Adipocyte (in vitro differentiated cells): ENCODE results near the gene OSBPL5.

Source experiments
- DNase-seq: peaks from one replicate; pipeline ENCODE4 v3.0.0-alpha.2; 2015; ENCODE audit warnings: low read depth
- H3K27me3 ChIP-seq: replicated peaks from 2 replicates; pipeline ENCODE4 v1.7.0; 2013; ENCODE audit warnings: mild to moderate bottlenecking, low read length, moderate library complexity; ENCODE audit not compliant: control insufficient read depth, insufficient read depth
- H3K36me3 ChIP-seq: 2 replicates; pipeline ENCODE4 v1.7.0; 2013; ENCODE audit warnings: low read length, mild to moderate bottlenecking, moderate library complexity; ENCODE audit not compliant: control insufficient read depth, insufficient read depth, severe bottlenecking
- H3K4me1 ChIP-seq: 2 replicates; pipeline ENCODE4 v1.7.0; 2013; ENCODE audit warnings: mild to moderate bottlenecking, low read length, moderate library complexity; ENCODE audit not compliant: control insufficient read depth, insufficient read depth
- H3K4me3 ChIP-seq: 2 replicates; pipeline ENCODE4 v1.7.0; 2013; ENCODE audit warnings: mild to moderate bottlenecking, low read length, moderate library complexity
- H3K9ac ChIP-seq: 2 replicates; pipeline ENCODE4 v1.7.0; 2013; ENCODE audit warnings: mild to moderate bottlenecking, low read length, moderate library complexity
- H3K9me3 ChIP-seq: 2 replicates; pipeline ENCODE4 v1.7.0; 2013; ENCODE audit warnings: mild to moderate bottlenecking, low read length, moderate library complexity; ENCODE audit not compliant: control insufficient read depth

The OSBPL5 gene

DNA sequence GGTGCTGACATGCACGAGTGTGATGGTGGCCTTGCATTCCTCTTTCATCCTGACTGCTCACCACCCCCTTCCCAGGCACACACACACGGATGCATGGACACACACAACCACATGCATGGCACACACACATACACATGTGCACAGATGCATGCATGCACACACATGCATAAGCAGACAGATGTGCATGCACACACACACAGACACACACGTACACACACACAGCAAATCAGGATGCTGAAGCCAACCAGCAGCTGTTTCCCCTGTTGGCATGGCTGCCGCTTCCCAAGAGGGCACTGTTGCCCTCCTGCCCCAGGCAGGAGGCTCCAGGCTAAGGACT is 15.3 kb downstream of the OSBPL5 start:
- Histone ChIP-seq H3K27me3 (no peaks in the 10 kb centered on the region), H3K4me3 (no peak overlapping the region), H3K9me3 (no peaks in the 10 kb centered on the region), H3K4me1 (peaks cover 54% of the 10 kb centered on the region), H3K36me3 (peaks cover 8% of the 10 kb centered on the region), H3K9ac (no peak overlapping the region)
- no peak for DNase-seq

DNA sequence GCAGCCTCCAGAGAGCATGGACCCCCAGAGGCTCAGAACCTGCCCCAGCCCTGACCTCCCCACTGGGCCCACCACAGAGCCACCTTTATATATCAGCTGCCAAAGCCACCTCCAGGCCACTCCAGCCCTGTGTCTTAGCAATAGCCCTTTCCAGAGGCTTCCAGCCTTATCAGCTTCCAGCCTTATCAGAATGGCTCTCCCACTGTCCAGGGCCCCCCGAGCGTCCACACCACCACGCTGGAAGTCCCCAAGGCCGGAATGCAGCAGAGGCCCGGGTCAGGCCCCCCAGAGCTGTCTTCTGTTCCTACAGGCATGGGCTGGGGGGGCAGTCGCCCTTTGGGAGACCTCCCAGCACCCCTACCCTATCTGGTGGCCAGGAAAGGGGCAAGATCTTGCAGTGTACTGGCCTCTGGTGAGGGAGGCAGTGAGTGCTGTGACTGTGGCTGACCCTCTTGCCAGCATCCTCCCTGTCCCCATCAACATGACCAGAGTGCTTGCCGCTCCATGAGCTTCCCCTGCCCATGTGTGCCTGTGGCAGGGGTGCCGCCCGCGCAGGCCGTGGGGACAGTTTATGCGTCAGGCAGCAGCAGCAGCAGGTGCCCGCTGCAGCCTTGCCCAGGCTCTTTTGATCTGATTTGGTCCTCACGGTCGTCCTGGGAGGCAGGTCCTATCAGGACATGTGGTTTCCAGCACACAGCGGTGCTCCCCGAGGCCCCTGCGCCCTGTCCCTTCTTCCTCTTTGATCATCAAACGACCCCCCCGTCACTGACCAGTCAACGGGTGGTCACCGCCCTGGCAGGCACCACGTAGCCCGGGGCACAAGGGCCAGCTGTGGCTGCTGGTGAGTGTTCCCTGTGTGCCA is 15.9 kb downstream of the OSBPL5 start:
- H3K27me3 ChIP-seq, result no peaks in the 10 kb centered on the region
- H3K9ac ChIP-seq, result no peak overlapping the region
- peaks cover 49% of the 10 kb centered on the region for H3K4me1 ChIP-seq
- H3K4me3 ChIP-seq, result no peak overlapping the region
- no peaks in the 10 kb centered on the region for H3K9me3 ChIP-seq
- peaks cover 8% of the 10 kb centered on the region for H3K36me3 ChIP-seq
- DNase-seq, result no peak

DNA sequence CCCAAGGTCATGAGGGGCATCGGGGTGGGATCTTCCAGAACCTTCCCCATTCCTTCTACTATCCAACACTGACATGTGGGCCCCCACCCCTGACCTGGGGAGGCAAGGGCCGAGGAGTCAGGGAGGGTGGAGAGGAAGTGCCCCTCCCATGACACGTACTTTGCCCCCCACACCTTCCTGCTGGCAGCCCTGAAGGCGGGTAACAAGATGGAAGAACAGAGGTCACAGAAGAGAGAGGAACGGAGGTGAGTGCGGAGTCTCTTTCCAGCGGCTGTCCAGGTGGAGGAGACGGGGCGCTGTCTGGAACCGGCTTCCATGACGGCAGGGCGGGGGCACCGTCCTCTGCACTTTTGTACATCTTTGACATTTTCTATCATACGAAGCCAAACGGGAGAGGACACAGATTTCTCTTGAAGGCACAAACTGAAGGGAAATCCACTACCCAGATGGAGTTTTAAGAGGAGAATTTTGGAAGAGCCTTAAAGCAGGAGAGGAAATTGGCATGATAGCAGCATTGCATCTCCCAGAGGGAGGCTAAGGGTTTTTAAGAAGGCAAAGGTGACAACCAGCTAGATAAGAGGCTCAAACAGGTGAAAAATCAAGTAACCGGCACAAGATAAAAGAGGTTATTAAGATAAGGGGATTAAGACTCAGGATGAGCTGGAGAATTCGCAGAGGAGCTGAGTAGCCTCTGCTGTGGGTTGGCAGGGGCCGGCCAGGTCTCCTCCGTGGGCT is 16.7 kb downstream of the OSBPL5 start:
- Histone ChIP-seq H3K9ac (no peak overlapping the region), H3K4me1 (peaks cover 41% of the 10 kb centered on the region), H3K4me3 (no peak overlapping the region), H3K27me3 (no peaks in the 10 kb centered on the region), H3K9me3 (no peaks in the 10 kb centered on the region), H3K36me3 (peaks cover 8% of the 10 kb centered on the region)
- no peak for DNase-seq

DNA sequence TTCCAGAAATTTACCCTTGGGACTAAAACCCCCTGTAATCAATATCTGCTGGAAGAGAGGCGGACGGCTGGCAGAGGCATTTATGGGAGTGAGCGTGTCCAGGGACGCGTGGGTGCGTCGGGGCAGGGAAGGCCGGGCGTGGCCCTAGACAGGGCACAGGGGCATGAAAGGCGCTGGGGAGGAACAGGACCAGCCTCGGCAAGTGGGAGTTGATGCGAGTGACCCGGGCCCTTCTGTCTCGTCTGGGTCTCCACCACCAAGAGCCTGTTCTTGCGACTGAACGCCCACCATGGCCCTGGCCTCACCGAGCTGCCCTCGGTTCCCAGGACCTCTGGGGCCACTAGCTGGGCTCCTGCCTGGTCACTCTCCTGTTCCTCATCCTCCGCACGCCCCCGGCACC is 17.5 kb downstream of the OSBPL5 start:
- no peaks in the 10 kb centered on the region for H3K27me3 ChIP-seq
- no peak overlapping the region for H3K4me3 ChIP-seq
- peaks cover 8% of the 10 kb centered on the region for H3K36me3 ChIP-seq
- H3K9me3 ChIP-seq, result no peaks in the 10 kb centered on the region
- peaks cover 33% of the 10 kb centered on the region for H3K4me1 ChIP-seq
- DNase-seq, result no peak
- peak overlapping the region; percentile 64 for H3K9ac ChIP-seq

DNA sequence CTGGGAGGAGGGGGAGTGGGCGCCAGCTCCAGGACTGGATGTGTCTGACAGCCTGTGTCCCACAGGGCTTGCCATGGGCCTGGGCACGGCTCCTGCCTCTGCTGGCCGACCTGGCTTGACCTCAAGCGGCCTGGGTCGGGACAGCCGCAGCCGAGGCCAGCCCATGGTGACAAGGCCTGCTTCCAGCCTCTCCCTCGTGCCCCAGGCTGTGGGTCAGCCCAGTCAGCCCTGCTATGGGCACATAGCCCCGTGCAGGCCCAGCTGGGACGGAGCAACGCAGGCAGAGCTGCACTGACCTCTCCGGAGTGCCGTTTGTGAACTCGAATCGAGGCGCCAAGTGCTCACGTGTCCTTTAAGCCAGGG is 17.9 kb downstream of the OSBPL5 start:
- Histone ChIP-seq H3K4me3 (no peak overlapping the region), H3K9ac (peak overlapping the region; percentile 64), H3K27me3 (no peaks in the 10 kb centered on the region), H3K36me3 (peaks cover 8% of the 10 kb centered on the region), H3K4me1 (peaks cover 29% of the 10 kb centered on the region), H3K9me3 (no peaks in the 10 kb centered on the region)
- DNase-seq, result no peak

DNA sequence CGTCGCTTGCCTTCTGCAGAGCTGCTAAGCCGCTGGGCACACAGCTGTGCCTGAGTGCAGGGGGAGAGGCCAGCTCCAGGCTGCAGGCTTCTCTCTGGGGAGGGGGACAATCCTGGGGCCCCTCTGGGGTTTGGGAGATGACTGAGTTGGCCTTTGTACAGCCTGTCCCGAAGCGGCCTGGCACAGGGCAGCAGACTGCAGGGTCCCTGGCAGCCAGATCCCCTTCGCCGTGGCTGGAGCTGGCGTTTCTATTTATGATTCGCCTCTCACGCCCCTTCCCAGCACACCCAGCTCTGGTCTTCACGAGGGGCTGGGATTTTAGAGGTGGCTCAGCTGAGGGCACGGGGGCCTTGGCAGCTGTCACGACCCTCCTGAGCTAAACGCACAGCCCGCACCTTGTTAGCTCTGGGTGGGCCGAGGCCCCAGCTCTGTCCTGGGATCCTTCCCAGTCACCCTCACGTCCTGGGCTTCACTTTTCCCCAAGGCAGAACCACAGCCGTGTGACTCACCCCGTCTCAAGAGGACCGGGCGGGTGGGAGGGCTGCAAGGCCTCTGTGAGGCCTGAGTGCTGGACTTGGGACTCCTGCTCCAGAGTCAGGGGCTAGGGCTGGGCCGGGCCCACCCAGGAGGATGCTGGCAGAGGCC is 18.4 kb downstream of the OSBPL5 start:
- peaks cover 6% of the 10 kb centered on the region for H3K36me3 ChIP-seq
- DNase-seq, result peak; percentile 73
- peak overlapping the region; percentile 64 for H3K9ac ChIP-seq
- no peak overlapping the region for H3K4me3 ChIP-seq
- no peaks in the 10 kb centered on the region for H3K9me3 ChIP-seq
- H3K27me3 ChIP-seq, result no peaks in the 10 kb centered on the region
- H3K4me1 ChIP-seq, result peaks cover 26% of the 10 kb centered on the region

DNA sequence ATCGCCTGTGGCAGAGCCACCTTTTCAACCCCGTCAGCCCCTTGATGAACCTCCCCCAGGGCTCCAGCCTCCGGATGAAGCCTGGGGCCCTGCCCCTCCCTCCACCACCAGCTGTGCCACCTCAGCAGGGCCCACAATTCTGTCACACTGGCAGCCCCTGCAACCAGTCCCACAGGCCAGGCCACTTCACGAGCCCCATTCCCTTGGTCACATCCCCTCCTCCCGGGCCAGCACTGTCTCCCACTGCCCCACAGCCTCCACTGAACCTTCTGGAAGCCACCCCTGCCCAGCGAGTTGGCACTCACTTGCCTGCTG is 19.9 kb downstream of the OSBPL5 start:
- Histone ChIP-seq H3K27me3 (no peaks in the 10 kb centered on the region), H3K9ac (no peak overlapping the region), H3K4me3 (no peak overlapping the region), H3K9me3 (no peaks in the 10 kb centered on the region), H3K36me3 (no peaks in the 10 kb centered on the region), H3K4me1 (peaks cover 26% of the 10 kb centered on the region)
- no peak for DNase-seq

DNA sequence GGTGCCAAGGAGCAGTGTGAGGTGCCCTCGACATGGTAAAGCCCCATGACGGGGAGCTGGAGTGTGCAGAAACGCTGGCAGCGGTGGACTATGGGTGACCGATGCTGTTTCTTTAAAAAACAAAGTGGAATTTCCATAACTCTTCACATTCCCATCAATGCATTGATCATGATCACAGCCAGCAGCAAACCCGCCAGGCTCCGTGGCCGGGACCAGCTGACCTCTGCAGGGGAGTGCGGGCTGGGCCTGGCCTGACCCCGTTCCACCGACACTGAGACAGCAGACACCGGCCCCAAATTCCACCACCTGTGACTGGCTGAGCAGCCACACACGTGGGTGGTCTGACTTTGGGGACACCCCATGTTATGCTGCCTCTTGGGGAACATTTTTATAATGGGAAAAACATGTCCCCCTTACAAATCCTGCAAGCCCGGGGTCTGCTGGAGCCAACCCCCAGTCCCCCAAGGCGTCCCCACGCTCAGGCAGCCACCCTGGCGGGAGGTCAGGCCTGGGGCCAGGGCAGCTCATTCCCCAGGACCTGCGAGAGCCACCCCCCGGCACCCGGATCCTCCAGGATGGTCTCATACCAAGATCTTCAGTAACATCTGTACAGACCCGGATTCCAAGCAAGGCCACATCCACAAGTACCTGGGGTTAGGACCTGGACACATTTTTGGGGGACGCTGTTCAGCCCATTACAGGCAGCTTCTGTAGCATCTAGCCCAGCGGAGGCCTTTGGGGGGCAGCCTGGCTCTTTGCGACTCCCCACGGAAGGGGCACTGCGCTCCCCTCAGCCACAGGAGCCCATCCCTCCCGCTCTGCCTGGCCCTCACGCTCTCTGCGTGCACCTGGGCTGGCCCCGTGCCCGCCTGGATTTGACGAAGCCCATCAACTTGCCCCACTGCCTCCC is 20.6 kb downstream of the OSBPL5 start:
- no peaks in the 10 kb centered on the region for H3K36me3 ChIP-seq
- no peaks in the 10 kb centered on the region for H3K9me3 ChIP-seq
- H3K27me3 ChIP-seq, result no peaks in the 10 kb centered on the region
- no peak overlapping the region for H3K4me3 ChIP-seq
- no peak overlapping the region for H3K9ac ChIP-seq
- DNase-seq, result no peak
- H3K4me1 ChIP-seq, result peaks cover 26% of the 10 kb centered on the region

DNA sequence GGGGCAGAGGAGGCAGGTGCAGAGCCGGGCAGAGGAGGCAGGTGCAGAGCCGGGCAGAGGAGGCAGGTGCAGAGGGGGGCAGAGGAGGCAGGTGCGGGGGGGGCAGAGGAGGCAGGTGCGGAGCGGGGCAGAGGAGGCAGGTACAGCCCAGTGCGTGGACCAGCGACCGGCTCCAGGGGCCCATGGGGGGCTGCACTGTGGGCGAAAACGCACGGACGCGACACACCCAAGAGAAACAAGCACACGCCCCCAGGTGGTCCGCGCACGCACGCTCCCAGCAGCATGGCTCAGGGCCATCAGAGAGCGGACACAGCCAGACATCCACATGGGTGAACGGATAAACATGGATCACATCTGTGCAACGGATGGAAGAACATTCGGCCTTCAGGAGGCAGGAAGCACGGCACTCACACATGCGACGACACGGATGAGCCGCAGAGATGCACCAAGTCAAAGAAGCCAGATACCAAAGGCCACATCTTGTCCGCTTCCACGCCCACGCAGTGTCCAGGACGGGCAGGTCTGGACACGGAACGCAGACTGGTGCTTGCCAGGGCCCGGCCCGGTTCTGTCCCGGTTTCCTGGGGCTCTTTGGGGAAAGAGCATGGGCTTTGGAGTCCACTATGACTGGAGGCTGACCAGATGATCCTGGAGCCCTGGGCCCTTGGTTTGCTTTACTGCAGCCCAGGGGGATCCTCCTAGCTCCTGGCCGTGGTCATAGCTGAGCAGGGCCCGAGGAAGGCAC is 21.8 kb downstream of the OSBPL5 start:
- Histone ChIP-seq H3K9me3 (no peaks in the 10 kb centered on the region), H3K4me1 (peaks cover 23% of the 10 kb centered on the region), H3K36me3 (no peaks in the 10 kb centered on the region), H3K4me3 (no peak overlapping the region), H3K9ac (no peak overlapping the region), H3K27me3 (no peaks in the 10 kb centered on the region)
- DNase-seq, result no peak

DNA sequence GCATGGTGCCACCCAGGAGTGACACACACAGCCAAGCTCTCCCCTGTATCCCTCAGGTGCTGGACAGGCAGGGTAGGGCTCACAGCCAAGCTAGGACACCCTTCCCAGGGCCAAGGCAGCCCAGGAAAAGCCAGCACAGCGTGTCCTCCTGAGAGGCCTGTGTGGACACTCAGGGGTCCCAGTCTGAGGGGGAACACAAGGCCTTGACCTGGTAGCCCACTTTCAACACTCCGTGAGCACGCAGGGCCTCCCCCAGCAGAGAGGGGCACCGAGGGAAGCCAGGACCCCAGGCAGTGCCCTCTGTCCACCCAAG is 24.9 kb downstream of the OSBPL5 start:
- Histone ChIP-seq H3K4me1 (peaks cover 3% of the 10 kb centered on the region), H3K36me3 (no peaks in the 10 kb centered on the region), H3K9me3 (no peaks in the 10 kb centered on the region), H3K27me3 (no peaks in the 10 kb centered on the region), H3K4me3 (no peak overlapping the region), H3K9ac (no peak overlapping the region)
- no peak for DNase-seq
